Measurements from ENCODE around the gene TH.
"Not testable (repeated sequence)": the region's sequence is repeated elsewhere in the genome, so short reads cannot be mapped to it uniquely, and the experiment has no call there.

The TH gene

GRCh38 chr11:2198621-2199365 is 27.2 kb upstream of the TH start:
- DNase-seq (ENCODE audit: low read depth) = no peak
- no peak overlapping the region for H3K4me3 ChIP-seq (ENCODE audit: low read length)
- TF ChIP-seq CTCF (conservative IDR thresholded peaks at IDR 0.05; ENCODE audit: low read depth, low read length) = no peak

- TF ChIP-seq CTCF (conservative IDR thresholded peaks at IDR 0.05; ENCODE audit: low read depth, low read length) = no peak
These were observed 26.3 kb upstream of the TH start for GRCh38 chr11:2197771-2198520.

GRCh38 chr11:2196970-2197770 is 25.6 kb upstream of the TH start:
- no peak for DNase-seq (ENCODE audit: low read depth)
- H3K4me3 ChIP-seq (ENCODE audit: low read length) = no peak overlapping the region
- peak; percentile 91 for TF ChIP-seq CTCF (conservative IDR thresholded peaks at IDR 0.05; ENCODE audit: low read depth, low read length)

More at GRCh38 chr11:2197771-2198520, 26.3 kb upstream of the TH start:
- no peak overlapping the region for H3K4me3 ChIP-seq (ENCODE audit: low read length)
- no peak for DNase-seq (ENCODE audit: low read depth)

- no peak overlapping the region for H3K4me3 ChIP-seq (ENCODE audit: low read length)
- TF ChIP-seq CTCF (conservative IDR thresholded peaks at IDR 0.05; ENCODE audit: low read depth, low read length) = no peak
- DNase-seq (ENCODE audit: low read depth) = no peak
These were observed 24.1 kb upstream of the TH start for GRCh38 chr11:2195756-2196088.

GRCh38 chr11:2194877-2195755 is 23.5 kb upstream of the TH start:
- DNase-seq (ENCODE audit: low read depth) = no peak
- TF ChIP-seq CTCF (conservative IDR thresholded peaks at IDR 0.05; ENCODE audit: low read depth, low read length) = peak; percentile 92
- no peak overlapping the region for H3K4me3 ChIP-seq (ENCODE audit: low read length)

- DNase-seq (ENCODE audit: low read depth); H3K4me3 ChIP-seq (ENCODE audit: low read length): not testable (repeated sequence)
These were observed 22.4 kb upstream of the TH start for GRCh38 chr11:2193888-2194595.
